Endothelial cell of umbilical vein (primary cell): Measurements from ENCODE around the gene NHLH2.

Experiments
- CTCF ChIP-seq, 2 donors: IDR thresholded peaks; 1 replicate in 1 of 2; 2 replicates in 1 of 2; pipeline ENCODE4 v1.5.1; 2011; ENCODE audit warnings: low read length in 2 of 2, mild to moderate bottlenecking in 2 of 2, moderate library complexity in 2 of 2, control low read depth in 1 of 2, inconsistent platforms in 1 of 2, low read depth in 1 of 2; ENCODE audit not compliant: insufficient read depth in 1 of 2; ENCODE audit errors: extremely low read depth in 1 of 2
- MAX ChIP-seq: IDR thresholded peaks from 2 replicates; pipeline ENCODE4 v1.6.1; 2011; ENCODE audit not compliant: insufficient read depth, insufficient read length
- POLR2A ChIP-seq: IDR thresholded peaks from 2 replicates; pipeline ENCODE4 v1.6.1; 2012; ENCODE audit warnings: low read depth, mild to moderate bottlenecking, control low read depth, low read length
- POLR2AphosphoS5 ChIP-seq: IDR thresholded peaks from 2 replicates; pipeline ENCODE4 v1.6.1; 2012; ENCODE audit warnings: low read depth, mild to moderate bottlenecking, control low read depth, low read length, moderate library complexity; ENCODE audit not compliant: insufficient read depth

GRCh38 chr1:115869064-115869463 lies 28.1 kb upstream of the NHLH2 start:
- TF ChIP-seq CTCF (IDR thresholded peaks at IDR 0.05; ENCODE audit: extremely low read depth in 1 of 2, insufficient read depth in 1 of 2, low read depth in 1 of 2, low read length in 2 of 2), result no peak
- TF ChIP-seq POLR2AphosphoS5, result no peak
- TF ChIP-seq POLR2A, result no peak
- no peak for TF ChIP-seq MAX
